PFSK-1 (cell line): ENCODE measurements around the gene XRRA1.

Experiments
- FOXP2 ChIP-seq: optimal IDR thresholded peaks from 2 replicates; pipeline ENCODE3; 2011; ENCODE audit warnings: borderline replicate concordance, control low read depth, inconsistent platforms; ENCODE audit not compliant: insufficient read depth; ENCODE audit errors: extremely low read length, extremely low read depth
- POLR2AphosphoS5 ChIP-seq: IDR thresholded peaks from 2 replicates; pipeline ENCODE4 v1.6.1; 2012; ENCODE audit warnings: low read depth, mild to moderate bottlenecking, control low read depth, low read length, moderate library complexity
- REST ChIP-seq, 2 experiments: IDR thresholded peaks; 2 replicates each; pipeline versions ENCODE4 v1.6.1 to v1.8.0; 2011 to 2012; ENCODE audit warnings: low read depth in 2 of 2, low read length in 2 of 2, control low read depth in 1 of 2, inconsistent platforms in 1 of 2, mild to moderate bottlenecking in 1 of 2, moderate library complexity in 1 of 2; ENCODE audit not compliant: insufficient read depth in 1 of 2
- SIN3A ChIP-seq: IDR thresholded peaks from 2 replicates; pipeline ENCODE4 v1.6.1; 2012; ENCODE audit warnings: mild to moderate bottlenecking, low read length, moderate library complexity, borderline replicate concordance; ENCODE audit not compliant: insufficient read depth
- TAF1 ChIP-seq: IDR thresholded peaks from 2 replicates; pipeline ENCODE4 v1.6.1; 2012; ENCODE audit warnings: low read length, control low read depth, borderline replicate concordance; ENCODE audit not compliant: insufficient read depth

The XRRA1 gene

GRCh38 chr11:74952752-74953151 lies 3.9 kb upstream of the XRRA1 start:
- no peak for TF ChIP-seq POLR2AphosphoS5
- TF ChIP-seq TAF1, result no peak
- TF ChIP-seq FOXP2, result no peak
- TF ChIP-seq REST (IDR thresholded peaks at IDR 0.05; ENCODE audit: insufficient read depth in 1 of 2, low read depth in 2 of 2, low read length in 2 of 2), result no peak
- TF ChIP-seq SIN3A, result no peak

GRCh38 chr11:74951226-74951625 lies 2.3 kb upstream of the XRRA1 start:
- no peak for TF ChIP-seq FOXP2
- no peak for TF ChIP-seq TAF1
- TF ChIP-seq REST (IDR thresholded peaks at IDR 0.05; ENCODE audit: insufficient read depth in 1 of 2, low read depth in 2 of 2, low read length in 2 of 2), result no peak
- no peak for TF ChIP-seq SIN3A
- no peak for TF ChIP-seq POLR2AphosphoS5

GRCh38 chr11:74950374-74950969 lies 1.6 kb upstream of the XRRA1 start:
- TF ChIP-seq REST (IDR thresholded peaks at IDR 0.05; ENCODE audit: insufficient read depth in 1 of 2, low read depth in 2 of 2, low read length in 2 of 2) (no peak), TAF1 (no peak), SIN3A (no peak), FOXP2 (no peak), POLR2AphosphoS5 (no peak)

GRCh38 chr11:74949753-74950137 lies 854 bp upstream of the XRRA1 start:
- TF ChIP-seq POLR2AphosphoS5, result no peak
- TF ChIP-seq TAF1, result no peak
- TF ChIP-seq REST (IDR thresholded peaks at IDR 0.05; ENCODE audit: insufficient read depth in 1 of 2, low read depth in 2 of 2, low read length in 2 of 2), result no peak
- no peak for TF ChIP-seq FOXP2
- TF ChIP-seq SIN3A, result no peak

- no peak for TF ChIP-seq POLR2AphosphoS5
These were observed 369 bp downstream of the XRRA1 start for GRCh38 chr11:74948546-74948897.
